Naive thymus-derived CD8-positive, alpha-beta T cell (primary cell): ENCODE data around the gene KRT82. TPM values are rescaled to one million over a fixed set of nuclear protein-coding genes. Genes with fewer than 3 reads are reported as not detected.
A peak's percentile ranks its signal among the peaks of the same experiment; 100 is the strongest.

Experiments used
- ATAC-seq, 2 donors: fragments of 150-1000 bp; cut with Tn5 transposase in 1 of 2; sonication (Bioruptor Pico), chemical (Tn5 transposase) in 1 of 2; 1 replicate in 1 of 2; 2 replicates in 1 of 2; pipeline ENCODE4 v1.10.0; 2021; ENCODE audit warnings: mild to moderate bottlenecking in 2 of 2, moderate library complexity in 2 of 2
- POLR2A ChIA-PET: fragments of 350-600 bp; sonication (Branson Sonifier 250); formaldehyde crosslinking; loops from one replicate; lab custom pipeline; 2021; ENCODE audit warnings: antibody characterized with exemption; lab: Charles Lee
- DNase-seq, 10 donors: peaks; one replicate each; pipeline versions ENCODE4 v3.0.0 to v3.0.0-alpha.2; 2020 to 2022
- H3K27ac Mint-ChIP-seq, 10 donors: one replicate each; pipeline ENCODE4 v1.8.0; 2020 to 2022; ENCODE audit warnings: mild to moderate bottlenecking in 10 of 10, mixed read lengths in 10 of 10, moderate library complexity in 4 of 10, inconsistent platforms in 1 of 10
- H3K27me3 Mint-ChIP-seq, 5 donors: one replicate each; pipeline ENCODE4 v1.8.0; 2021 to 2022; ENCODE audit warnings: mixed read lengths in 5 of 5
- H3K36me3 Mint-ChIP-seq, 3 donors: one replicate each; pipeline ENCODE4 v1.8.0; 2020 to 2022; ENCODE audit warnings: mixed read lengths in 3 of 3, mild to moderate bottlenecking in 2 of 3, inconsistent platforms in 1 of 3
- H3K4me1 Mint-ChIP-seq, 4 donors: one replicate each; pipeline ENCODE4 v1.8.0; 2021 to 2022; ENCODE audit warnings: mixed read lengths in 4 of 4
- H3K4me3 Mint-ChIP-seq, 10 donors: one replicate each; pipeline ENCODE4 v1.8.0; 2020 to 2022; ENCODE audit warnings: mild to moderate bottlenecking in 10 of 10, mixed read lengths in 10 of 10, moderate library complexity in 6 of 10, inconsistent platforms in 1 of 10
- H3K9me3 Mint-ChIP-seq, 9 donors: one replicate each; pipeline ENCODE4 v1.8.0; 2020 to 2022; ENCODE audit warnings: mixed read lengths in 9 of 9, mild to moderate bottlenecking in 3 of 9, inconsistent platforms in 1 of 9, moderate library complexity in 1 of 9
- polyA plus RNA-seq, 3 donors: library from polyadenylated mRNA; unstranded; fragments of 300-500 nt; fragmentation: Illumina TruSeq; gene quantifications; one replicate each; pipeline ENCODE4 v1.2.3, GENCODE V29; 2021
- total RNA-seq, 8 experiments: library from RNA in 2 of 8; stranded (reverse) in 2 of 8; gene quantifications; one replicate each; pipeline ENCODE4 v1.2.3 and lab custom pipeline; 2021 to 2026

Gene KRT82
- total and polyA plus RNA-seq, 5 experiments from 2014 or later: not detected

GRCh38 chr12:52399756-52400155 lies 6.4 kb downstream of the KRT82 start:
- H3K4me3 Mint-ChIP-seq: no peak overlapping the region
- POLR2A ChIA-PET: no interaction called here
- peaks cover 0 to 11% (median 2%) of the 10 kb centered on the region in 5 donors for H3K27me3 Mint-ChIP-seq
- no peaks in the 10 kb centered on the region for H3K9me3 Mint-ChIP-seq
- DNase-seq (no peak), ATAC-seq (no peak)
- H3K4me1 Mint-ChIP-seq: peaks cover 0 to 4% (median 0%) of the 10 kb centered on the region in 4 donors
- no peak overlapping the region for H3K27ac Mint-ChIP-seq
- H3K36me3 Mint-ChIP-seq: no peaks in the 10 kb centered on the region

DNA sequence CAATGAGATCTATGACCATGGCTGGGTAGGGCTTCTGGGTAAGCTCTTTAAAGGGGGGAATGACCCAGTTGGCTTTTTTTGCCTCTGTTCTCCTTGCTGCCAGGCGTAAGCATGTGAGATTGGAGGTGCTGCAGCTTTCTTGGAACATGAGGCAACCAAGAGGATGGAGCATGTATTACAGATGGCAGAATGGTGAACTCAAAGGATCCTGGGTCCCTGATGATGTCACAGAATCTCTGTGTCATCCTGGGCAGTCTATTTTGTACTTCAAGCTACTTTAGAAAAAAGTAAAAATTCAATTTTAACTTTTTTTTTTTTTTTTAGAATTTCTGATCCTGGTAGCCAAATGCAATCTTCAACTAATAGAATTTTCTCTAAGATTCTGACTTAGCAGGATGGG lies 8.0 kb downstream of the KRT82 start:
- DNase-seq (no peak), ATAC-seq (no peak)
- no peaks in the 10 kb centered on the region for H3K36me3 Mint-ChIP-seq
- no peaks in the 10 kb centered on the region for H3K9me3 Mint-ChIP-seq
- H3K4me3 Mint-ChIP-seq: no peak overlapping the region
- POLR2A ChIA-PET: interaction anchor here (0.7 kb wide), 1 partner anchor 903 kb away, joined by 4 read pairs; no protein-coding TSS in a partner anchor
- peaks cover 0 to 4% (median 0%) of the 10 kb centered on the region in 4 donors for H3K4me1 Mint-ChIP-seq
- H3K27ac Mint-ChIP-seq: peak overlapping the region in 1 of 10 donors; percentile 34
- peaks cover 0 to 14% (median 2%) of the 10 kb centered on the region in 5 donors for H3K27me3 Mint-ChIP-seq

DNA sequence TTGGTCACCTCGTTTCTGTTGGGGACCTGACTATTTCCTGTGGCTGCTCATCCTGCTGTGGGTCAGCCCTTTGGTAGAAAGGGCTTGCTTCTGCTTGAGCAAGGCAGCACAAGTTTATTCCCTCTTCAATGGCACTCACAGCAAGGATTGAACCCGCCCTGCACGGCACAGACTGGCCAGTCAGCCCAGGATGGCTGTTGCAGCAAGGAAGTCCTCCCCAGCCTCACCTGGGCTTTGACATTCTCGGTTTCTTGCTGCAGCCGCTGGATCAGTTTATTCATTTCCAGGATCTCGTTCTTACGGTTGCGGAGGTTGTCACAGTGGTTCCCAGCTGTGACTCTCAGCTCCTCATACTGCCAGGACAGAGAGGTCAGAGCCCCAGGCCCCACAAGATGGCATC lies 9.5 kb downstream of the KRT82 start:
- peak overlapping the region in 1 of 10 donors; percentile 31 for H3K27ac Mint-ChIP-seq
- no peaks in the 10 kb centered on the region for H3K36me3 Mint-ChIP-seq
- POLR2A ChIA-PET: no interaction called here
- H3K4me3 Mint-ChIP-seq: no peak overlapping the region
- peaks cover 0 to 10% (median 2%) of the 10 kb centered on the region in 5 donors for H3K27me3 Mint-ChIP-seq
- H3K4me1 Mint-ChIP-seq: peaks cover 0 to 4% (median 0%) of the 10 kb centered on the region in 4 donors
- no peak for DNase-seq
- ATAC-seq: no peak
- H3K9me3 Mint-ChIP-seq: no peaks in the 10 kb centered on the region

- H3K27ac Mint-ChIP-seq: no peak overlapping the region
- H3K36me3 Mint-ChIP-seq: no peaks in the 10 kb centered on the region
- peaks cover 0 to 4% (median 0%) of the 10 kb centered on the region in 4 donors for H3K4me1 Mint-ChIP-seq
- ATAC-seq: peak in 1 of 2 donors; percentile 44
- H3K27me3 Mint-ChIP-seq: peaks cover 0 to 10% (median 2%) of the 10 kb centered on the region in 5 donors
- H3K4me3 Mint-ChIP-seq: no peak overlapping the region
- H3K9me3 Mint-ChIP-seq: no peaks in the 10 kb centered on the region
- POLR2A ChIA-PET: no interaction called here
- peak in 1 of 10 donors; percentile 2 for DNase-seq
Measured at GRCh38 chr12:52395761-52396434, 10.2 kb downstream of the KRT82 start.

DNA sequence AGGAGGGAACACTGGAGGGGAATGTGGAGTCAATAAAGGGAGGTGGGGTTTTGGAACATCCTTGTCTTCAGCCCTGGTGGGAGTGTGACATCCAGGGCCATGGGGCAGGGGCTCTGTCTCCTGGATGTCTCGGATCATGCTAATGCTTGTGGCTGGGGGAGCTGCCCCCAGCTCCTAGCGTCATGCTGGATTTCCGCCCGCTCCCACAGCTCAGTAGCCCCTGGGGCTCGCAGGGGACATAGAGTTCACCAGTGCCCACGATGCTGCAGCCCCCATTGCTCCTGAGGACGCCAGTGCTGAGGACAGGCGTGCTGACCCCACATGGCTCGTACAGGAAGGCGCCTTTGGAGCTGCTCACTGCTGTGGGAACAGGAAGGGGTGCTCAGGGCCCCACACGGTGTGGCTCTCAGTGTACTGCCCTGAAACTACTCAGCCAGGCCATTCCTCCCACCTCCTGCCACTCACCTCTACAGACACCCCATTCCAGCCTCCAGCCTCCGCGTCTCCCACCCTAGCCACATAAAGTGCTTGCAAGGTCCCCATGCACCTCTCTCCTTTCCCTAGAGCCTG lies 11.2 kb downstream of the KRT82 start:
- H3K27ac Mint-ChIP-seq: no peak overlapping the region
- H3K4me3 Mint-ChIP-seq: no peak overlapping the region
- POLR2A ChIA-PET: no interaction called here
- H3K36me3 Mint-ChIP-seq: no peaks in the 10 kb centered on the region
- ATAC-seq: no peak
- DNase-seq: no peak
- no peaks in the 10 kb centered on the region for H3K9me3 Mint-ChIP-seq
- peaks cover 0 to 4% (median 0%) of the 10 kb centered on the region in 4 donors for H3K4me1 Mint-ChIP-seq
- H3K27me3 Mint-ChIP-seq: peaks cover 0 to 8% (median 7%) of the 10 kb centered on the region in 5 donors

DNA sequence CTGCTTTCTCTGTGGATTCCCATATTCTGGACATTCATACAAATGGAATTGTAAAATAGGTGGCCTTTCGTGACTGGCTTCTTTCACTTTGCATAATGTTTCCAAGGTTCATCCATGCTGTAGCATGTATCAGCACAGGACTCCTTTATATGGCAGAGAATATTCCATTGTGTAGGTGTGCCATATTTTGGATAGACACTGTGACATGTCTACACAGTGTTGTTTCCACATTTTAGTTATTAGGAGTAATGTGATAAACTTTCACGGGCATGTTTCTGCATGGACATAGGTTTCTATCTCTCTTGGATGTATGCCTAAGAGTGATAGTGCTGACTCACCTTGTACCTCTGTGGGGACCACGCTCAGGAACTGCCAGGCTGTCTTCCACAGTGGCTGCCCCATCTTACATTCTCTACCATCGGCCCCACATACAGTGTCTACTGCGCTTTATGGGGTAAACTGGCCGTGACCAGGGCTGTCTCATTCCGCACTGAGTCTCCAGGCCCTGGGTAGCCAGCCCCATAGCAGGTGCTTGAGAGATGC lies 13.6 kb downstream of the KRT82 start:
- POLR2A ChIA-PET: no interaction called here
- H3K27ac Mint-ChIP-seq: no peak overlapping the region
- no peak overlapping the region for H3K4me3 Mint-ChIP-seq
- no peaks in the 10 kb centered on the region for H3K9me3 Mint-ChIP-seq
- no peaks in the 10 kb centered on the region for H3K4me1 Mint-ChIP-seq
- H3K36me3 Mint-ChIP-seq: no peaks in the 10 kb centered on the region
- H3K27me3 Mint-ChIP-seq: peaks cover 0 to 15% (median 6%) of the 10 kb centered on the region in 5 donors
- DNase-seq: no peak
- ATAC-seq: no peak

DNA sequence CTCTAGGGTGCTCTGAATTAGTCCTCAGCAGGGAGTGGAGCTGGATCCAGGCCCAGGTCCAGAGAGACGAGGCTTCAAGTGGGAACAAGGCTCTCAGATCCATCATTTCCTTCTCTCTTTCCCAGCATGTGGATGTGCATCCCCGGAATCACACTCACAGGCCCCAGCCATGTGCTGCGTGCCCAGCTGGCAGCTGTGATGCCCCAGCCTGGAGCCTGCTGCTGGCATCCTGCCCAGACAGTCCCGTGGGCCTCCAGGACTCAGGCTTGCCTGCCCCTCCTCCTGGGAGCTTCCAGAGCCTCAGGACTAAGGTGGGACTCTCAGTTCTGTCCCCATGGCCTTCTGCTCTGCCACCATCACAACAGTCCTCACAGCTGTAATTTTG lies 14.5 kb downstream of the KRT82 start:
- Mint-ChIP-seq H3K27ac (no peak overlapping the region), H3K4me3 (no peak overlapping the region), H3K4me1 (no peaks in the 10 kb centered on the region), H3K9me3 (no peaks in the 10 kb centered on the region), H3K36me3 (no peaks in the 10 kb centered on the region), H3K27me3 (peaks cover 0 to 15% (median 6%) of the 10 kb centered on the region in 5 donors)
- no peak for ATAC-seq
- POLR2A ChIA-PET: no interaction called here
- DNase-seq: no peak

GRCh38 chr12:52390739-52391617 lies 15.2 kb downstream of the KRT82 start:
- POLR2A ChIA-PET: no interaction called here
- no peak overlapping the region for H3K27ac Mint-ChIP-seq
- no peak overlapping the region for H3K4me3 Mint-ChIP-seq
- no peaks in the 10 kb centered on the region for H3K9me3 Mint-ChIP-seq
- DNase-seq (no peak), ATAC-seq (no peak)
- no peaks in the 10 kb centered on the region for H3K4me1 Mint-ChIP-seq
- peaks cover 0 to 15% (median 6%) of the 10 kb centered on the region in 5 donors for H3K27me3 Mint-ChIP-seq
- H3K36me3 Mint-ChIP-seq: no peaks in the 10 kb centered on the region

GRCh38 chr12:52389313-52390207 lies 16.6 kb downstream of the KRT82 start:
- Mint-ChIP-seq H3K9me3 (no peaks in the 10 kb centered on the region), H3K36me3 (no peaks in the 10 kb centered on the region), H3K4me1 (no peaks in the 10 kb centered on the region), H3K4me3 (no peak overlapping the region), H3K27ac (peak overlapping the region in 1 of 10 donors; percentile 31), H3K27me3 (peaks cover 0 to 15% (median 6%) of the 10 kb centered on the region in 5 donors)
- no peak for DNase-seq
- no peak for ATAC-seq
- POLR2A ChIA-PET: no interaction called here

DNA sequence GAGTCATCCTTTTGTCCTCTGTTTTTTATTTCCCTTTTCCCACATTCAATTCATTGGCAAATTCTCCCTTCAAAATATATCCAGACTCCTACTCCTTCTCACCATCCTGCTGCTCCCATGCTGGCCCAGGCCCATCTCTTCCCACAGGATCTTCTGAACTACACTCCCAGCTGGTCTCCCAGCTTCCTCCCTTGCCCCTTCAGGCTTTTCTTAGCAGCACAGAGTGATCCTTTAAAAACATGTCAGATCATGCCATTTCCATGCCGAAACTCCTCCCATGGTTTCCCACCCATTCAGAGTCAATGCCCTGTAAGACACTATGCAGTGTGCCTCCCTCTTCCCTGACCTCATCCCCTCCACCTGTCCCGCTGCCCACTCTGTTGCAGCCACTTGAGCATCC lies 18.3 kb downstream of the KRT82 start:
- Mint-ChIP-seq H3K27me3 (peaks cover 0 to 15% (median 4%) of the 10 kb centered on the region in 5 donors), H3K9me3 (no peaks in the 10 kb centered on the region), H3K36me3 (no peaks in the 10 kb centered on the region), H3K4me3 (no peak overlapping the region), H3K4me1 (peaks cover 5 to 12% (median 8%) of the 10 kb centered on the region in 4 donors), H3K27ac (no peak overlapping the region)
- no peak for ATAC-seq
- POLR2A ChIA-PET: no interaction called here
- no peak for DNase-seq

GRCh38 chr12:52385226-52385702 lies 20.9 kb downstream of the KRT82 start, which contains the start of gene KRT84:
TSS of gene KRT84 (minus strand) at chr12:52385652. CDS start at chr12:52385585, 67 bp downstream.
- peaks cover 10 to 22% (median 17%) of the 10 kb centered on the region in 4 donors for H3K4me1 Mint-ChIP-seq
- ATAC-seq (no peak), DNase-seq (no peak)
- H3K9me3 Mint-ChIP-seq: no peaks in the 10 kb centered on the region
- POLR2A ChIA-PET: no interaction called here
- peaks cover 0 to 11% (median 4%) of the 10 kb centered on the region in 5 donors for H3K27me3 Mint-ChIP-seq
- H3K27ac Mint-ChIP-seq: no peak within 1 kb of the TSS
- no peak within 1 kb of the TSS for H3K4me3 Mint-ChIP-seq
- no peaks in the 10 kb centered on the region for H3K36me3 Mint-ChIP-seq
